HepG2 (cell line): Measurements from ENCODE around the gene FN1. TPM values are rescaled to one million over a fixed set of nuclear protein-coding genes. Genes with fewer than 3 reads are reported as not detected.

Experiments
- ARID3A ChIP-seq: IDR thresholded peaks from 2 replicates; pipeline ENCODE4 v1.6.1; 2012; ENCODE audit warnings: low read depth, low read length, improper control_type of control experiment
- CREB1 ChIP-seq, 2 experiments: fragments of 450-650 bp in 1 of 2; IDR thresholded peaks; 2 replicates each; pipeline ENCODE4 v1.6.1; 2016 to 2017; ENCODE audit warnings: control low read depth in 1 of 2, mild to moderate bottlenecking in 1 of 2, missing compliant biosample characterization in 1 of 2, missing genetic modification characterization in 1 of 2
- GRHL1 ChIP-seq: sonication (generic); formaldehyde crosslinking; conservative IDR thresholded peaks from 2 replicates; pipeline ENCODE4 v1.8.0; 2022; ENCODE audit warnings: missing genetic modification reagents
- HMG20B ChIP-seq: conservative IDR thresholded peaks from 2 replicates; pipeline ENCODE4 v1.6.1; 2016; ENCODE audit warnings: missing genetic modification reagents, missing compliant biosample characterization
- IRF9 ChIP-seq: sonication (generic); formaldehyde crosslinking; IDR thresholded peaks from 2 replicates; pipeline ENCODE4 v1.8.0; 2022; ENCODE audit warnings: missing genetic modification reagents, mild to moderate bottlenecking, borderline replicate concordance
- JUN ChIP-seq: sonication (generic); formaldehyde crosslinking; IDR thresholded peaks from 2 replicates; pipeline ENCODE4 v1.4.0; 2020; ENCODE audit warnings: mild to moderate bottlenecking, missing genetic modification reagents
- ONECUT2 ChIP-seq: sonication (generic); formaldehyde crosslinking; IDR thresholded peaks from 2 replicates; pipeline ENCODE4 v1.4.0; 2020; ENCODE audit warnings: missing genetic modification reagents
- SATB2 ChIP-seq: sonication (generic); formaldehyde crosslinking; IDR thresholded peaks from 2 replicates; pipeline ENCODE4 v1.5.0; 2020; ENCODE audit warnings: missing genetic modification reagents
- TRAFD1 ChIP-seq: sonication (generic); formaldehyde crosslinking; IDR thresholded peaks from 2 replicates; pipeline ENCODE4 v1.5.1; 2020; ENCODE audit warnings: missing genetic modification reagents, mild to moderate bottlenecking, borderline replicate concordance
- U2AF2 ChIP-seq: fragments of 200-400 bp; formaldehyde crosslinking; IDR thresholded peaks from 2 replicates; pipeline ENCODE4 v1.6.1; 2017; ENCODE audit warnings: low read depth, mild to moderate bottlenecking, low read length
- ZBTB43 ChIP-seq: sonication (generic); formaldehyde crosslinking; conservative IDR thresholded peaks from 2 replicates; pipeline ENCODE4 v1.4.0; 2020; ENCODE audit warnings: missing genetic modification reagents
- ZNF101 ChIP-seq: sonication (generic); formaldehyde crosslinking; IDR thresholded peaks from 2 replicates; pipeline ENCODE4 v1.4.0; 2020; ENCODE audit warnings: mild to moderate bottlenecking, low read depth, missing genetic modification reagents, borderline replicate concordance
- ZNF343 ChIP-seq: sonication (generic); formaldehyde crosslinking; IDR thresholded peaks from 2 replicates; pipeline ENCODE4 v1.4.0; 2020; ENCODE audit warnings: mild to moderate bottlenecking, missing genetic modification reagents
- ZNF512B ChIP-seq: sonication (generic); formaldehyde crosslinking; IDR thresholded peaks from 2 replicates; pipeline ENCODE4 v1.5.1; 2020; ENCODE audit warnings: missing genetic modification reagents, mild to moderate bottlenecking, borderline replicate concordance
- ZNF615 ChIP-seq: sonication (generic); formaldehyde crosslinking; IDR thresholded peaks from 2 replicates; pipeline ENCODE4 v1.5.0; 2020; ENCODE audit warnings: mild to moderate bottlenecking, missing genetic modification reagents, borderline replicate concordance
- ZNF709 ChIP-seq: sonication (generic); formaldehyde crosslinking; IDR thresholded peaks from 2 replicates; pipeline ENCODE4 v1.5.0; 2020; ENCODE audit warnings: mild to moderate bottlenecking, missing genetic modification reagents
- ZNF839 ChIP-seq: sonication (generic); formaldehyde crosslinking; IDR thresholded peaks from 2 replicates; pipeline ENCODE4 v1.4.0; 2020; ENCODE audit warnings: missing genetic modification reagents, mild to moderate bottlenecking, borderline replicate concordance
- polyA plus RNA-seq, 8 experiments: library from polyadenylated mRNA; depleted of rRNA in 3 of 8; stranded (reverse) in 7 of 8; unstranded in 1 of 8; fragments of >200 nt; fragmentation: Illumina TruSeq in 4 of 8; extraction: Trizol in 4 of 8; gene quantifications; 2 replicates each; pipeline versions ENCODE4 v1.2.1 to v1.2.3, GENCODE V29; 2011 to 2016; ENCODE audit warnings: low read depth in 4 of 8, missing spikeins in 1 of 8, mixed read lengths in 1 of 8; ENCODE audit not compliant: insufficient read depth in 1 of 8
- total RNA-seq, 5 experiments: library from RNA; depleted of rRNA; stranded (reverse); fragments of >200 nt; fragmentation: Illumina TruSeq; extraction: Trizol; gene quantifications; 2 replicates each; pipeline ENCODE4 v1.2.3, GENCODE V29; 2016; ENCODE audit warnings: low read depth in 1 of 5

FN1 gene
- total and polyA plus RNA-seq, 2 of the 13 experiments (the other 11 are each of a cell fraction or from before 2014, with no cell fraction given) = 1,847 to 6,471 TPM

GRCh38 chr2:215431778-215432758, 3.8 kb downstream of the FN1 start (continued):
- TF ChIP-seq ZNF512B (CRISPR knock-in tag) (no peak), IRF9 (CRISPR knock-in tag) (no peak), ZNF839 (CRISPR knock-in tag) (no peak), ZNF343 (CRISPR knock-in tag) (no peak), ZNF709 (CRISPR knock-in tag) (no peak), HMG20B (no peak), ZNF101 (CRISPR knock-in tag) (no peak), ARID3A (no peak), ZNF615 (CRISPR knock-in tag) (peak; percentile 67; the same call in 1 of the 2 replicates), JUN (CRISPR knock-in tag) (no peak), U2AF2 (no peak), ONECUT2 (no peak), CREB1 (IDR thresholded peaks at IDR 0.05) (no peak), CREB1 (CRISPR knock-in tag; IDR thresholded peaks at IDR 0.05) (no peak), ZBTB43 (CRISPR knock-in tag) (no peak), GRHL1 (no peak), SATB2 (no peak), TRAFD1 (CRISPR knock-in tag) (no peak)
